Retinal pigment epithelial cell (primary cell): Measurements from ENCODE around the gene SLC9A9.

ENCODE experiments used
- DNase-seq: peaks from one replicate; pipeline ENCODE4 v3.0.0-alpha.2; 2010; ENCODE audit warnings: low read depth
- H3K4me3 ChIP-seq: 2 replicates; pipeline ENCODE4 v1.5.1; 2011; ENCODE audit warnings: mild to moderate bottlenecking, low read length, control low read depth, moderate library complexity
- CTCF ChIP-seq: conservative IDR thresholded peaks from 2 replicates; pipeline ENCODE4 v1.5.1; 2011; ENCODE audit warnings: low read depth, low read length, control low read depth, inconsistent platforms

Gene SLC9A9

GRCh38 chr3:143328451-143328850, 519.8 kb downstream of the SLC9A9 start:
- peak; percentile 2 for TF ChIP-seq CTCF
- H3K4me3 ChIP-seq = no peak overlapping the region
- no peak for DNase-seq

GRCh38 chr3:143326983-143327778, 521.1 kb downstream of the SLC9A9 start:
- DNase-seq = no peak
- H3K4me3 ChIP-seq = no peak overlapping the region
- peak; percentile 38 for TF ChIP-seq CTCF

GRCh38 chr3:143321058-143321769, 527.1 kb downstream of the SLC9A9 start:
- DNase-seq = no peak
- TF ChIP-seq CTCF = no peak
- no peak overlapping the region for H3K4me3 ChIP-seq

GRCh38 chr3:143315766-143316165, 532.5 kb downstream of the SLC9A9 start:
- no peak for DNase-seq
- TF ChIP-seq CTCF = no peak
- H3K4me3 ChIP-seq = no peak overlapping the region

- H3K4me3 ChIP-seq = no peak overlapping the region
- TF ChIP-seq CTCF = no peak
- DNase-seq = no peak
Measured at GRCh38 chr3:143314251-143315093, 533.8 kb downstream of the SLC9A9 start.

GRCh38 chr3:143313893-143314188, 534.4 kb downstream of the SLC9A9 start:
- no peak for DNase-seq
- no peak overlapping the region for H3K4me3 ChIP-seq
- TF ChIP-seq CTCF = no peak
